SK-N-MC (cell line): Measurements from ENCODE around the gene ASCC3.

Experiments
- EZH2 ChIP-seq: fragments of 200-600 bp; sonication (generic); IDR thresholded peaks from one replicate; pipeline ENCODE4 v1.6.1; 2017; ENCODE audit warnings: antibody characterized with exemption
- FOXP2 ChIP-seq: optimal IDR thresholded peaks from 2 replicates; pipeline ENCODE3; 2011; ENCODE audit warnings: mild to moderate bottlenecking, moderate library complexity; ENCODE audit not compliant: insufficient read depth; ENCODE audit errors: extremely low read length, control extremely low read depth

DNA sequence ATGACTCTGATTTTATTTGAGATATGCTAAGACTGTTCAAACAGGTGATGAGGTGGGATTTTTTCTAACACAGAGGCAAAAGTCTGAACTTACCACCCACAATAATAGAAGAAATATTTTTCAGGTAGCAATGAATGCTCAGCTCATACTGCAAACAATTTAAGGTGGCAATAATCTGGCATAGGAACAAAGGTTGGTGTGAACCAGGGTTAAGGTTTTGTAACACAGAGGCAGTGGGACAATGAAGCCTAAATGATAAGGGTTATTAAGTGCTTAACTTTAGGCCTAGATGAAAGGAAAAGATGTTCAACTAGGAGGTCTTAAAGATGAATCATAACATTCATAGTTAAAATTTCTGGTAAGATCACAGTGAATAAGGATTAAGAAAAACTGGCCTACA, 4.9 kb downstream of the ASCC3 start:
- TF ChIP-seq EZH2 (no peak), FOXP2 (no peak)
